Activated CD4-positive, alpha-beta T cell treated with anti-CD3 and anti-CD28 coated beads, Interleukin-2, amount 50 U/mL, for 24 hours (primary cell): ENCODE measurements around the gene GON4L.
"Not testable (repeated sequence)": the region's sequence is repeated elsewhere in the genome, so short reads cannot be mapped to it uniquely, and the experiment has no call there.

ENCODE experiments used
- DNase-seq, 2 donors: peaks; one replicate each; pipeline ENCODE4 v3.0.0-alpha.2; 2020; ENCODE audit warnings: low read depth in 1 of 2, low spot score in 1 of 2

Gene GON4L

GRCh38 chr1:155872527-155872926 lies 15.5 kb upstream of the GON4L start:
- DNase-seq = no peak

GRCh38 chr1:155871390-155871789 lies 14.4 kb upstream of the GON4L start:
- DNase-seq = no peak

- DNase-seq = no peak
These were observed 10.8 kb upstream of the GON4L start for GRCh38 chr1:155867766-155868165.

- no peak for DNase-seq
These were observed 7.4 kb upstream of the GON4L start for GRCh38 chr1:155864393-155864792.

- DNase-seq = no peak
These were observed 4.9 kb upstream of the GON4L start for GRCh38 chr1:155861896-155862295.

- no peak for DNase-seq
These were observed 4.0 kb upstream of the GON4L start for GRCh38 chr1:155860970-155861510.

GRCh38 chr1:155859881-155860871 lies 3.2 kb upstream of the GON4L start:
- DNase-seq = peak in 1 of 2 donors; percentile 11

GRCh38 chr1:155859234-155859829 lies 2.3 kb upstream of the GON4L start, which contains the start of gene SYT11:
Gene SYT11, plus strand, starts transcription at chr1:155859567. Its CDS starts 195 bp downstream, at chr1:155859762.
- peak; percentile 82 to 93 for DNase-seq

GRCh38 chr1:155858800-155859233 lies 1.8 kb upstream of the GON4L start:
- no peak for DNase-seq

GRCh38 chr1:155856257-155856974 lies 598 bp downstream of the GON4L start:
- no peak for DNase-seq

- no peak for DNase-seq
These were observed 6.7 kb downstream of the GON4L start for GRCh38 chr1:155850345-155850744.

GRCh38 chr1:155847823-155848529 lies 9.0 kb downstream of the GON4L start:
- DNase-seq = no peak

- DNase-seq = no peak
These were observed 12.1 kb downstream of the GON4L start for GRCh38 chr1:155844860-155845421.

- DNase-seq = no peak
These were observed 16.6 kb downstream of the GON4L start for GRCh38 chr1:155840386-155840785.

- no peak for DNase-seq
These were observed 21.5 kb downstream of the GON4L start for GRCh38 chr1:155835548-155835947.

GRCh38 chr1:155834927-155835399 lies 22.1 kb downstream of the GON4L start:
- not testable (repeated sequence) for DNase-seq

- DNase-seq = no peak
These were observed 22.6 kb downstream of the GON4L start for GRCh38 chr1:155834296-155834926.

- DNase-seq = no peak
These were observed 23.2 kb downstream of the GON4L start for GRCh38 chr1:155833665-155834295.

GRCh38 chr1:155831279-155831976 lies 25.6 kb downstream of the GON4L start:
- no peak for DNase-seq
